ENCODE results near the gene NIP7.

The NIP7 gene

DNA sequence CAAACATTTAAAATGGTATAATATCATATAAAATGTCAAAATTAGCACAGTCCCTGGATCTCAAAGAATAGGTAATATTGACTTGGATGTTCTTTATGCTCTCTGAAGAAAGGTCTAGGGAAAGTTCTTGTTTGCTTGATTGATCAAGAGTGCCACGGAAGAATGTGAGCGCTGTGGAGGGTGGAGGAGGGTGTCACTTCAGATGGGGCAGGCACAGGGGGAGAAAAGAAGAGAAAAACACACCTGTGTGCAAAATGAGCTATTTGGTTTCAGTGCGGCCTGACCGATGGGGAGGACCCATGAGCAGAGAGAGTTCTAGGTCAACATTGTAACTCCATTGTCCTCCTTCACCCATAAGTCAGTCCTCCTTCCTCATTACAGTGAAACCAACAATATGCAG is 37.3 kb upstream of the NIP7 start:
- TF ChIP-seq, protein P1, sequence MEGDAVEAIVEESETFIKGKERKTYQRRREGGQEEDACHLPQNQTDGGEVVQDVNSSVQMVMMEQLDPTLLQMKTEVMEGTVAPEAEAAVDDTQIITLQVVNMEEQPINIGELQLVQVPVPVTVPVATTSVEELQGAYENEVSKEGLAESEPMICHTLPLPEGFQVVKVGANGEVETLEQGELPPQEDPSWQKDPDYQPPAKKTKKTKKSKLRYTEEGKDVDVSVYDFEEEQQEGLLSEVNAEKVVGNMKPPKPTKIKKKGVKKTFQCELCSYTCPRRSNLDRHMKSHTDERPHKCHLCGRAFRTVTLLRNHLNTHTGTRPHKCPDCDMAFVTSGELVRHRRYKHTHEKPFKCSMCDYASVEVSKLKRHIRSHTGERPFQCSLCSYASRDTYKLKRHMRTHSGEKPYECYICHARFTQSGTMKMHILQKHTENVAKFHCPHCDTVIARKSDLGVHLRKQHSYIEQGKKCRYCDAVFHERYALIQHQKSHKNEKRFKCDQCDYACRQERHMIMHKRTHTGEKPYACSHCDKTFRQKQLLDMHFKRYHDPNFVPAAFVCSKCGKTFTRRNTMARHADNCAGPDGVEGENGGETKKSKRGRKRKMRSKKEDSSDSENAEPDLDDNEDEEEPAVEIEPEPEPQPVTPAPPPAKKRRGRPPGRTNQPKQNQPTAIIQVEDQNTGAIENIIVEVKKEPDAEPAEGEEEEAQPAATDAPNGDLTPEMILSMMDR (IDR thresholded peaks at IDR 0.05; ENCODE audit: low read depth, low read length, missing control alignments): no peak
- DNase-seq (ENCODE audit: low read depth): no peak
- no peak overlapping the region for H3K4me3 ChIP-seq (ENCODE audit: low read depth, low read length)

DNA sequence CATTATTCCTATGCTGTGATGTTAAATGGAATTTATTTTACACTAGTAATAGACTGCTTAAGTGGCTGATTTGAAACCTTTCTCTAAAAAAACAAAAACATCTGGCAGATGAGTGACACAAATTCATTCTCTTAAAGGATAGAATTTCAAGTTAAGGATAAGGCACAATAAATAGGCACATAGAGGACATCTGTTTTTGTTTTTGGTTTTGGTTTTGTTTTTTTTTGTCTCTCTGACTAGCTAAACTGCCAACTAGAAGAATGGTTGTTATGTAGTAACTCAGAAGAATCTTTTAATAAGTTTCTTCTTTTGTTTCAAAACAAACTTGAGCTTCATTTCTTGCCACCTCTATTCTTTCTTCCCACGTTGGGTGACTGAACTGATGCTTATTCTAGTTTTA is 33.5 kb upstream of the NIP7 start:
- TF ChIP-seq, protein P1 (IDR thresholded peaks at IDR 0.05; ENCODE audit: low read depth, low read length, missing control alignments): no peak
- no peak for DNase-seq (ENCODE audit: low read depth)

DNA sequence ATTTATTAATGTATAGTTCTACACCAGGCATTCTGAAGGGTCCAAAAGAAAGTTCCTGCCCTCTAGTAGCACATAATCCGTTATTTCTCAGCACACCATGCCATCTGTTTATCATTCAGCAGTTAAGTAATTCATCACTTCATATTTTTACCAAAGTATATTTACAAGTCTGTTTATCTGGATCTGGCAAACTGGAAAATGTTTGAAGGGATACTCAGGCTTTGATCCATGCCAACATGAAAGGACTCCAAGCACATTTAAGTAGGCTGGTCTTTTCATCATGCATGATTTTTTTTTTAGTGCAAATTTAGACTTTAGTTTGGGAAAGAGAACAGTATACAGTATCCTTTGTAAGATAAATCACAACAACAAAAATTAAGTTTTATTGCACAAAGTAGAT is 32.5 kb upstream of the NIP7 start:
- no peak overlapping the region for H3K4me3 ChIP-seq (ENCODE audit: low read depth, low read length)
- TF ChIP-seq, protein P1 (IDR thresholded peaks at IDR 0.05; ENCODE audit: low read depth, low read length, missing control alignments): no peak
- no peak for DNase-seq (ENCODE audit: low read depth)

More for the DNA sequence above, 33.5 kb upstream of the NIP7 start:
- no peak overlapping the region for H3K4me3 ChIP-seq (ENCODE audit: low read depth, low read length)

GRCh38 chr16:69307856-69308255 is 31.7 kb upstream of the NIP7 start:
- no peak overlapping the region for H3K4me3 ChIP-seq (ENCODE audit: low read depth, low read length)
- TF ChIP-seq, protein P1 (IDR thresholded peaks at IDR 0.05; ENCODE audit: low read depth, low read length, missing control alignments): no peak
- no peak for DNase-seq (ENCODE audit: low read depth)

DNA sequence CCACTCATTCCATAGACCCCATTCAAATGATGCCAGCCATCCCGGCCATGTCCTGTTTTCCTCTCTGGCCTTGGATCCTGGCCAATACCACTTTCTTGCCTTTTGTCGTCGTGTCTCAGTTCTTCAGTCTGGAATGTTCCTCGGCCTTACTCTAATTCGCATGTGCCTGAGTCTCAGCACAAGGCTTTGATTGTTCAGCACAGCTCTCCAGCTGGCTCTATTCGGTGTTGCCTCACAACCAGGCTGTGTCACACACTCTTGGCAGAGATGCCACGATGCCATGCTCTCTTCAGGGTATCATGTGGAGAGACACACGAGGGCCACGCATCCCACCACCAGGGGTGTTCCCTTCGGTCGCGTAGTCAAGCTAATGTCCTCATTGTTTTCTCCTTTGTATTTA is 30.3 kb upstream of the NIP7 start:
- no peak for DNase-seq (ENCODE audit: low read depth)
- TF ChIP-seq, protein P1 (IDR thresholded peaks at IDR 0.05; ENCODE audit: low read depth, low read length, missing control alignments): no peak
- no peak overlapping the region for H3K4me3 ChIP-seq (ENCODE audit: low read depth, low read length)

DNA sequence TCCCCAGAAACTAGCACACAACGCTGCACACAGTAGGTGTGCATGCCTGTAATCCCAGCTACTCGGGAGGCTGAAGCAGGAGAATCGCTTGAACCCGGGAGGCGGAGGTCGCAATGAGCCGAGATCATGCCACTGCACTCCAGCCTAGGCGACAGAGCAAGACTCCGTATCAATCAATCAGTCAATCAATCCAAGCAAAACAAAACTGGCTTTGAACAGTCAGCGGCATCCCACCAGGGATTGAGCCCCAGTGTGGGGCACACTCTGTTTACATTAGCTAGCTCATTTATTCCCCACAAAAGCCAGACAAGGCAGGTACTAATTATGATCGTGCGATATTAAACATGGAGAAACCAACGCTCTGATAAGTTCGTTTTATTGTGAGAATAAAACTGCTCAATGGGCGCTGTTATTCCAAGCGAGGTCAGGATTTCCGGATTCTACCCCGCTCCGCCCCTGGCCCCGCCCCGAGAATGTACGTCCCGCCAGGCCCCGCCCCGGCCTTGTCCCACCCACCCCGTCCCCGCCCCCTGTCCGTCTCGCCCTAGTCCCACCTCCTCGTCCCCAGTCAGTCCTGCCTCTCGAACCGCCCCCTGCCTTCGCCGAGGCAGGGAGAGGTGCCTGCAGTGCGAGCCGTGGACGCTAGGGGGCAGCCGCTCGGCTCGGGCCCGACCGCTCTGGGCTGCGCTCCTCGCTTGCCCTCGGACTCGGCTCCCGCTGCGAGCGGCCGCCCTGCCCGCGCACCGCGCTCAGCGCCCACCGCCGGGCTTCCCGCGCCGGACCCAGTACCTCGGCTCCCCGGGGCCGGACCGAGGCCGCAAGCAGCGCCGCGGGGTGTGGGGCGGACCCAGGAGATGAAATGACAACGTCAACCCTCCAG is 28.7 kb upstream of the NIP7 start, which contains the start of gene VPS4A:
VPS4A (plus strand) TSS at position 698 of the 880 bp plus-strand sequence; CDS start at position 860, 162 bp downstream.
- DNase-seq (ENCODE audit: low read depth): peak; percentile 78
- TF ChIP-seq, protein P1 (IDR thresholded peaks at IDR 0.05; ENCODE audit: low read depth, low read length, missing control alignments): peak; percentile 85
- peak within 1 kb of the TSS; percentile 81 for H3K4me3 ChIP-seq (ENCODE audit: low read depth, low read length)
